HEK293 (cell line): ENCODE measurements around the gene MOK.

Experiments
- FEZF1 ChIP-seq: fragments of 450-650 bp; formaldehyde crosslinking; IDR thresholded peaks from 2 replicates; pipeline ENCODE4 v1.5.1; 2016; ENCODE audit warnings: missing biosample characterization, missing genetic modification characterization
- GFI1B ChIP-seq: fragments of 450-650 bp; formaldehyde crosslinking; IDR thresholded peaks from 2 replicates; pipeline ENCODE4 v1.5.1; 2016; ENCODE audit warnings: missing biosample characterization, missing genetic modification characterization
- KLF10 ChIP-seq: fragments of 450-650 bp; IDR thresholded peaks from 2 replicates; pipeline ENCODE4 v1.5.1; 2018; ENCODE audit warnings: missing biosample characterization, mild to moderate bottlenecking, missing genetic modification characterization
- KLF8 ChIP-seq: fragments of 450-650 bp; formaldehyde crosslinking; IDR thresholded peaks from 2 replicates; pipeline ENCODE4 v1.5.1; 2016; ENCODE audit warnings: missing biosample characterization, missing genetic modification characterization
- SP7 ChIP-seq: fragments of 450-650 bp; formaldehyde crosslinking; IDR thresholded peaks from 2 replicates; pipeline ENCODE4 v1.5.1; 2016; ENCODE audit warnings: missing biosample characterization, missing genetic modification characterization
- ZBTB21 ChIP-seq: fragments of 450-650 bp; formaldehyde crosslinking; IDR thresholded peaks from 2 replicates; pipeline ENCODE4 v1.5.1; 2017; ENCODE audit warnings: missing biosample characterization, missing genetic modification characterization
- ZFP41 ChIP-seq: fragments of 450-650 bp; formaldehyde crosslinking; IDR thresholded peaks from 2 replicates; pipeline ENCODE4 v1.5.1; 2016; ENCODE audit warnings: missing biosample characterization, missing genetic modification characterization, borderline replicate concordance
- ZNF132 ChIP-seq: fragments of 450-650 bp; formaldehyde crosslinking; IDR thresholded peaks from 2 replicates; pipeline ENCODE4 v1.5.1; 2017; ENCODE audit warnings: missing biosample characterization, missing genetic modification characterization, borderline replicate concordance
- ZNF133 ChIP-seq: fragments of 450-650 bp; formaldehyde crosslinking; IDR thresholded peaks from 2 replicates; pipeline ENCODE4 v1.5.1; 2016; ENCODE audit warnings: missing biosample characterization, missing genetic modification characterization
- ZNF174 ChIP-seq: fragments of 450-650 bp; formaldehyde crosslinking; IDR thresholded peaks from 2 replicates; pipeline ENCODE4 v1.5.0; 2017; ENCODE audit warnings: missing biosample characterization, mild to moderate bottlenecking, missing genetic modification characterization
- ZNF214 ChIP-seq: fragments of 450-650 bp; formaldehyde crosslinking; IDR thresholded peaks from 2 replicates; pipeline ENCODE4 v1.5.1; 2017; ENCODE audit warnings: missing biosample characterization, mild to moderate bottlenecking, missing genetic modification characterization, borderline replicate concordance
- ZNF239 ChIP-seq: fragments of 450-650 bp; formaldehyde crosslinking; IDR thresholded peaks from 2 replicates; pipeline ENCODE4 v1.5.1; 2016; ENCODE audit warnings: missing biosample characterization, missing genetic modification characterization
- ZNF266 ChIP-seq: fragments of 450-650 bp; formaldehyde crosslinking; IDR thresholded peaks from 2 replicates; pipeline ENCODE4 v1.5.1; 2016; ENCODE audit warnings: missing biosample characterization, missing genetic modification characterization, low read depth
- ZNF354C ChIP-seq: fragments of 450-650 bp; formaldehyde crosslinking; IDR thresholded peaks from 2 replicates; pipeline ENCODE4 v1.5.1; 2016; ENCODE audit warnings: missing biosample characterization, missing genetic modification characterization, low read depth, borderline replicate concordance
- ZNF433 ChIP-seq: fragments of 450-650 bp; formaldehyde crosslinking; IDR thresholded peaks from 2 replicates; pipeline ENCODE4 v1.5.1; 2016; ENCODE audit warnings: missing biosample characterization, missing genetic modification characterization, low read depth
- ZNF624 ChIP-seq: fragments of 450-650 bp; formaldehyde crosslinking; IDR thresholded peaks from 2 replicates; pipeline ENCODE4 v1.5.1; 2017; ENCODE audit warnings: missing biosample characterization, missing genetic modification characterization
- ZNF626 ChIP-seq: fragments of 450-650 bp; sonication (Bioruptor Pico); formaldehyde crosslinking; IDR thresholded peaks from 2 replicates; pipeline ENCODE4 v1.5.1; 2018; ENCODE audit warnings: missing biosample characterization, missing genetic modification characterization, inconsistent platforms
- ZNF658 ChIP-seq: fragments of 450-650 bp; formaldehyde crosslinking; IDR thresholded peaks from 2 replicates; pipeline ENCODE4; 2016; ENCODE audit warnings: missing biosample characterization, missing genetic modification characterization
- ZNF747 ChIP-seq: fragments of 450-650 bp; formaldehyde crosslinking; IDR thresholded peaks from 2 replicates; pipeline ENCODE4 v1.5.1; 2016; ENCODE audit warnings: missing biosample characterization, missing genetic modification characterization
- ZNF785 ChIP-seq: fragments of 450-650 bp; formaldehyde crosslinking; IDR thresholded peaks from 2 replicates; pipeline ENCODE4 v1.5.1; 2016; ENCODE audit warnings: missing biosample characterization, missing genetic modification characterization
- ZSCAN23 ChIP-seq: fragments of 450-650 bp; formaldehyde crosslinking; IDR thresholded peaks from 2 replicates; pipeline ENCODE4 v1.5.1; 2016; ENCODE audit warnings: missing biosample characterization, missing genetic modification characterization
- TF ChIP-seq, protein P1 (sequence below): fragments of 450-650 bp; formaldehyde crosslinking; IDR thresholded peaks from 2 replicates; pipeline ENCODE4 v1.5.1; 2016; ENCODE audit warnings: missing biosample characterization, missing genetic modification characterization
- TF ChIP-seq, protein P2 (sequence below): fragments of 450-650 bp; formaldehyde crosslinking; IDR thresholded peaks from 2 replicates; pipeline ENCODE4 v1.5.1; 2016; ENCODE audit warnings: missing biosample characterization, missing genetic modification characterization
- TF ChIP-seq, protein P3 (sequence below): fragments of 450-650 bp; formaldehyde crosslinking; IDR thresholded peaks from 2 replicates; pipeline ENCODE4 v1.5.1; 2016; ENCODE audit warnings: missing biosample characterization, missing genetic modification characterization
- TF ChIP-seq, protein P4 (sequence below): fragments of 450-650 bp; formaldehyde crosslinking; IDR thresholded peaks from 2 replicates; pipeline ENCODE4 v1.5.1; 2017; ENCODE audit warnings: missing biosample characterization, mild to moderate bottlenecking, missing genetic modification characterization, moderate library complexity
- TF ChIP-seq, protein P5 (sequence below): fragments of 450-650 bp; formaldehyde crosslinking; conservative IDR thresholded peaks from 2 replicates; pipeline ENCODE4 v1.5.1; 2016; ENCODE audit warnings: low read depth, missing biosample characterization, missing genetic modification characterization
- TF ChIP-seq, protein P6 (sequence below): fragments of 450-650 bp; formaldehyde crosslinking; IDR thresholded peaks from 2 replicates; pipeline ENCODE4 v1.5.1; 2016; ENCODE audit warnings: missing biosample characterization, missing genetic modification characterization
- TF ChIP-seq, protein P7 (sequence below): fragments of 450-650 bp; IDR thresholded peaks from 2 replicates; pipeline ENCODE4 v1.5.1; 2018; ENCODE audit warnings: missing biosample characterization, mild to moderate bottlenecking, missing genetic modification characterization

The MOK gene

DNA sequence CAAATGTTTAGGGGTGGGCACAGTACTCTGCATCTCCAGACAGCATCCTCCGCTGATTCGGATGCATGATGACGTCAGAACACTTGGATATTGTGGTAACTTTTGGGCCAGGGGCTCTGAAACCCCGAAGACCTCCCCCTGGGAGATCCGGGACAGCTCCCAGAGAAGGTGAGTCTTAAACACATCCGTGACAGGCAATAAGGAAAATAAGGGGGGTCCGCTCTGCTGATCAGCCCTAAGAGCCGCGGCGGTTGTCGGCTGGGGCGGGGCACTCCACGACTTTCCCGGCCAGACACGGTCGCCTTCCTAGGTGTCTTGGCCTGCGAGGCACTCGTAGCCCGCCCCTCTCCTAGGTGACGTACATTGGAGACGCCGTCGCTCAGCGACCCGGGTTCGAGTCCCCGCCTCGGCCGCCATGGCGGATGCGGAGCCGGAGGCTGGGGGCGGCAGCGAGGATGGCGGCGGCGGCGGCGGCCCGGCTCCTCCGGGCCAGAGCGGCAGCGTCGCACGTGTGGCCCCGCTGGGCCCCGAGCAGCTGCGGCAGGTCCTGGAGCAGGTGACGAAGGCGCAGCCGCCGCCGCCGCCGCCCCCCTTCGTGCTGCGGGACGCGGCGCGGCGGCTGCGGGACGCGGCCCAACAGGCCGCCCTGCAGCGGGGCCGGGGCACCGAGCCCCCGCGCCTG, 14.5 kb upstream of the MOK start, which contains the start of gene ZNF839 (continued):
- TF ChIP-seq, protein P1, sequence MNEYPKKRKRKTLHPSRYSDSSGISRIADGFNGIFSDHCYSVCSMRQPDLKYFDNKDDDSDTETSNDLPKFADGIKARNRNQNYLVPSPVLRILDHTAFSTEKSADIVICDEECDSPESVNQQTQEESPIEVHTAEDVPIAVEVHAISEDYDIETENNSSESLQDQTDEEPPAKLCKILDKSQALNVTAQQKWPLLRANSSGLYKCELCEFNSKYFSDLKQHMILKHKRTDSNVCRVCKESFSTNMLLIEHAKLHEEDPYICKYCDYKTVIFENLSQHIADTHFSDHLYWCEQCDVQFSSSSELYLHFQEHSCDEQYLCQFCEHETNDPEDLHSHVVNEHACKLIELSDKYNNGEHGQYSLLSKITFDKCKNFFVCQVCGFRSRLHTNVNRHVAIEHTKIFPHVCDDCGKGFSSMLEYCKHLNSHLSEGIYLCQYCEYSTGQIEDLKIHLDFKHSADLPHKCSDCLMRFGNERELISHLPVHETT (tag by site-specific recombination): peak; percentile 62; the same call in 1 of the 2 replicates
- TF ChIP-seq, protein P2, sequence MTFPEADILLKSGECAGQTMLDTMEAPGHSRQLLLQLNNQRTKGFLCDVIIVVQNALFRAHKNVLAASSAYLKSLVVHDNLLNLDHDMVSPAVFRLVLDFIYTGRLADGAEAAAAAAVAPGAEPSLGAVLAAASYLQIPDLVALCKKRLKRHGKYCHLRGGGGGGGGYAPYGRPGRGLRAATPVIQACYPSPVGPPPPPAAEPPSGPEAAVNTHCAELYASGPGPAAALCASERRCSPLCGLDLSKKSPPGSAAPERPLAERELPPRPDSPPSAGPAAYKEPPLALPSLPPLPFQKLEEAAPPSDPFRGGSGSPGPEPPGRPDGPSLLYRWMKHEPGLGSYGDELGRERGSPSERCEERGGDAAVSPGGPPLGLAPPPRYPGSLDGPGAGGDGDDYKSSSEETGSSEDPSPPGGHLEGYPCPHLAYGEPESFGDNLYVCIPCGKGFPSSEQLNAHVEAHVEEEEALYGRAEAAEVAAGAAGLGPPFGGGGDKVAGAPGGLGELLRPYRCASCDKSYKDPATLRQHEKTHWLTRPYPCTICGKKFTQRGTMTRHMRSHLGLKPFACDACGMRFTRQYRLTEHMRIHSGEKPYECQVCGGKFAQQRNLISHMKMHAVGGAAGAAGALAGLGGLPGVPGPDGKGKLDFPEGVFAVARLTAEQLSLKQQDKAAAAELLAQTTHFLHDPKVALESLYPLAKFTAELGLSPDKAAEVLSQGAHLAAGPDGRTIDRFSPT (tag by site-specific recombination): no peak
- TF ChIP-seq ZNF132 (tag by site-specific recombination) (no peak), KLF8 (tag by site-specific recombination) (peak; percentile 88), FEZF1 (tag by site-specific recombination) (no peak), KLF10 (peak; percentile 65), SP7 (tag by site-specific recombination) (peak; percentile 74), GFI1B (tag by site-specific recombination) (no peak), ZNF658 (no peak), ZNF433 (tag by site-specific recombination) (no peak), ZNF133 (tag by site-specific recombination) (no peak), ZNF214 (no peak), ZSCAN23 (tag by site-specific recombination) (peak; percentile 46; the same call in 1 of the 2 replicates), ZNF747 (tag by site-specific recombination) (no peak), ZNF266 (tag by site-specific recombination) (no peak), ZFP41 (tag by site-specific recombination) (no peak), ZNF626 (tag by site-specific recombination) (no peak), ZNF239 (tag by site-specific recombination) (no peak), ZNF174 (tag by site-specific recombination) (no peak), ZBTB21 (peak; percentile 96), ZNF354C (tag by site-specific recombination) (no peak), ZNF624 (no peak), ZNF785 (tag by site-specific recombination) (no peak)
- TF ChIP-seq, protein P3, sequence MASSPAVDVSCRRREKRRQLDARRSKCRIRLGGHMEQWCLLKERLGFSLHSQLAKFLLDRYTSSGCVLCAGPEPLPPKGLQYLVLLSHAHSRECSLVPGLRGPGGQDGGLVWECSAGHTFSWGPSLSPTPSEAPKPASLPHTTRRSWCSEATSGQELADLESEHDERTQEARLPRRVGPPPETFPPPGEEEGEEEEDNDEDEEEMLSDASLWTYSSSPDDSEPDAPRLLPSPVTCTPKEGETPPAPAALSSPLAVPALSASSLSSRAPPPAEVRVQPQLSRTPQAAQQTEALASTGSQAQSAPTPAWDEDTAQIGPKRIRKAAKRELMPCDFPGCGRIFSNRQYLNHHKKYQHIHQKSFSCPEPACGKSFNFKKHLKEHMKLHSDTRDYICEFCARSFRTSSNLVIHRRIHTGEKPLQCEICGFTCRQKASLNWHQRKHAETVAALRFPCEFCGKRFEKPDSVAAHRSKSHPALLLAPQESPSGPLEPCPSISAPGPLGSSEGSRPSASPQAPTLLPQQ (tag by site-specific recombination): peak; percentile 63; the same call in 1 of the 2 replicates
- TF ChIP-seq, protein P4, sequence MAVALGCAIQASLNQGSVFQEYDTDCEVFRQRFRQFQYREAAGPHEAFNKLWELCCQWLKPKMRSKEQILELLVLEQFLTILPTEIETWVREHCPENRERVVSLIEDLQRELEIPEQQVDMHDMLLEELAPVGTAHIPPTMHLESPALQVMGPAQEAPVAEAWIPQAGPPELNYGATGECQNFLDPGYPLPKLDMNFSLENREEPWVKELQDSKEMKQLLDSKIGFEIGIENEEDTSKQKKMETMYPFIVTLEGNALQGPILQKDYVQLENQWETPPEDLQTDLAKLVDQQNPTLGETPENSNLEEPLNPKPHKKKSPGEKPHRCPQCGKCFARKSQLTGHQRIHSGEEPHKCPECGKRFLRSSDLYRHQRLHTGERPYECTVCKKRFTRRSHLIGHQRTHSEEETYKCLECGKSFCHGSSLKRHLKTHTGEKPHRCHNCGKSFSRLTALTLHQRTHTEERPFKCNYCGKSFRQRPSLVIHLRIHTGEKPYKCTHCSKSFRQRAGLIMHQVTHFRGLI (tag by site-specific recombination): no peak
- TF ChIP-seq, protein P5, sequence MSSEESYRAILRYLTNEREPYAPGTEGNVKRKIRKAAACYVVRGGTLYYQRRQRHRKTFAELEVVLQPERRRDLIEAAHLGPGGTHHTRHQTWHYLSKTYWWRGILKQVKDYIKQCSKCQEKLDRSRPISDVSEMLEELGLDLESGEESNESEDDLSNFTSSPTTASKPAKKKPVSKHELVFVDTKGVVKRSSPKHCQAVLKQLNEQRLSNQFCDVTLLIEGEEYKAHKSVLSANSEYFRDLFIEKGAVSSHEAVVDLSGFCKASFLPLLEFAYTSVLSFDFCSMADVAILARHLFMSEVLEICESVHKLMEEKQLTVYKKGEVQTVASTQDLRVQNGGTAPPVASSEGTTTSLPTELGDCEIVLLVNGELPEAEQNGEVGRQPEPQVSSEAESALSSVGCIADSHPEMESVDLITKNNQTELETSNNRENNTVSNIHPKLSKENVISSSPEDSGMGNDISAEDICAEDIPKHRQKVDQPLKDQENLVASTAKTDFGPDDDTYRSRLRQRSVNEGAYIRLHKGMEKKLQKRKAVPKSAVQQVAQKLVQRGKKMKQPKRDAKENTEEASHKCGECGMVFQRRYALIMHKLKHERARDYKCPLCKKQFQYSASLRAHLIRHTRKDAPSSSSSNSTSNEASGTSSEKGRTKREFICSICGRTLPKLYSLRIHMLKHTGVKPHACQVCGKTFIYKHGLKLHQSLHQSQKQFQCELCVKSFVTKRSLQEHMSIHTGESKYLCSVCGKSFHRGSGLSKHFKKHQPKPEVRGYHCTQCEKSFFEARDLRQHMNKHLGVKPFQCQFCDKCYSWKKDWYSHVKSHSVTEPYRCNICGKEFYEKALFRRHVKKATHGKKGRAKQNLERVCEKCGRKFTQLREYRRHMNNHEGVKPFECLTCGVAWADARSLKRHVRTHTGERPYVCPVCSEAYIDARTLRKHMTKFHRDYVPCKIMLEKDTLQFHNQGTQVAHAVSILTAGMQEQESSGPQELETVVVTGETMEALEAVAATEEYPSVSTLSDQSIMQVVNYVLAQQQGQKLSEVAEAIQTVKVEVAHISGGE (tag by site-specific recombination): no peak
- TF ChIP-seq, protein P6, sequence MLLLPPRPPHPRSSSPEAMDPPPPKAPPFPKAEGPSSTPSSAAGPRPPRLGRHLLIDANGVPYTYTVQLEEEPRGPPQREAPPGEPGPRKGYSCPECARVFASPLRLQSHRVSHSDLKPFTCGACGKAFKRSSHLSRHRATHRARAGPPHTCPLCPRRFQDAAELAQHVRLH (tag by site-specific recombination): peak; percentile 67; the same call in 1 of the 2 replicates
- TF ChIP-seq, protein P7, sequence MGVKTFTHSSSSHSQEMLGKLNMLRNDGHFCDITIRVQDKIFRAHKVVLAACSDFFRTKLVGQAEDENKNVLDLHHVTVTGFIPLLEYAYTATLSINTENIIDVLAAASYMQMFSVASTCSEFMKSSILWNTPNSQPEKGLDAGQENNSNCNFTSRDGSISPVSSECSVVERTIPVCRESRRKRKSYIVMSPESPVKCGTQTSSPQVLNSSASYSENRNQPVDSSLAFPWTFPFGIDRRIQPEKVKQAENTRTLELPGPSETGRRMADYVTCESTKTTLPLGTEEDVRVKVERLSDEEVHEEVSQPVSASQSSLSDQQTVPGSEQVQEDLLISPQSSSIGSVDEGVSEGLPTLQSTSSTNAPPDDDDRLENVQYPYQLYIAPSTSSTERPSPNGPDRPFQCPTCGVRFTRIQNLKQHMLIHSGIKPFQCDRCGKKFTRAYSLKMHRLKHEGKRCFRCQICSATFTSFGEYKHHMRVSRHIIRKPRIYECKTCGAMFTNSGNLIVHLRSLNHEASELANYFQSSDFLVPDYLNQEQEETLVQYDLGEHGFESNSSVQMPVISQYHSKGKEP (tag by site-specific recombination): no peak
